ENCODE measurements around the gene DDHD1.

The DDHD1 gene

GRCh38 chr14:53010193-53011040 is 142.7 kb downstream of the DDHD1 start:
- H3K9ac ChIP-seq (ENCODE audit: low read depth, low read length): no peak overlapping the region
- H3K4me3 ChIP-seq (ENCODE audit: low read depth in 1 of 2, low read length in 2 of 2): no peak overlapping the region
- no peaks in the 10 kb centered on the region for H3K4me1 ChIP-seq (ENCODE audit: insufficient read depth, low read length)
- TF ChIP-seq, protein P1, sequence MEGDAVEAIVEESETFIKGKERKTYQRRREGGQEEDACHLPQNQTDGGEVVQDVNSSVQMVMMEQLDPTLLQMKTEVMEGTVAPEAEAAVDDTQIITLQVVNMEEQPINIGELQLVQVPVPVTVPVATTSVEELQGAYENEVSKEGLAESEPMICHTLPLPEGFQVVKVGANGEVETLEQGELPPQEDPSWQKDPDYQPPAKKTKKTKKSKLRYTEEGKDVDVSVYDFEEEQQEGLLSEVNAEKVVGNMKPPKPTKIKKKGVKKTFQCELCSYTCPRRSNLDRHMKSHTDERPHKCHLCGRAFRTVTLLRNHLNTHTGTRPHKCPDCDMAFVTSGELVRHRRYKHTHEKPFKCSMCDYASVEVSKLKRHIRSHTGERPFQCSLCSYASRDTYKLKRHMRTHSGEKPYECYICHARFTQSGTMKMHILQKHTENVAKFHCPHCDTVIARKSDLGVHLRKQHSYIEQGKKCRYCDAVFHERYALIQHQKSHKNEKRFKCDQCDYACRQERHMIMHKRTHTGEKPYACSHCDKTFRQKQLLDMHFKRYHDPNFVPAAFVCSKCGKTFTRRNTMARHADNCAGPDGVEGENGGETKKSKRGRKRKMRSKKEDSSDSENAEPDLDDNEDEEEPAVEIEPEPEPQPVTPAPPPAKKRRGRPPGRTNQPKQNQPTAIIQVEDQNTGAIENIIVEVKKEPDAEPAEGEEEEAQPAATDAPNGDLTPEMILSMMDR (IDR thresholded peaks at IDR 0.05; ENCODE audit: borderline replicate concordance, extremely low read depth, low read length, poor library complexity, severe bottlenecking): no peak
- no peak for TF ChIP-seq EZH2 (IDR thresholded peaks at IDR 0.05; ENCODE audit: borderline replicate concordance, low read depth, low read length, severe bottlenecking)
- no peaks in the 10 kb centered on the region for H3K36me3 ChIP-seq (ENCODE audit: insufficient read depth, low read length)
- no peak overlapping the region for H3K4me2 ChIP-seq (ENCODE audit: insufficient read depth, low read length)
- no peaks in the 10 kb centered on the region for H3K9me3 ChIP-seq (ENCODE audit: insufficient read depth, low read length, severe bottlenecking)
- ATAC-seq (ENCODE audit: insufficient read depth, low read depth) (no peak), DNase-seq (no peak)
- no peaks in the 10 kb centered on the region for H3K27me3 ChIP-seq (ENCODE audit: insufficient read depth, low read length, poor library complexity)
- H2AFZ ChIP-seq (ENCODE audit: low read depth, low read length): no peak overlapping the region
- no peaks in the 10 kb centered on the region for H3K79me2 ChIP-seq (ENCODE audit: insufficient read depth, low read length)
- no peaks in the 10 kb centered on the region for H4K20me1 ChIP-seq (ENCODE audit: insufficient read depth, low read length)
- no peak overlapping the region for H3K27ac ChIP-seq (ENCODE audit: low read length)

GRCh38 chr14:53006931-53007562 is 146.1 kb downstream of the DDHD1 start:
- Histone ChIP-seq H3K4me3 (ENCODE audit: low read depth in 1 of 2, low read length in 2 of 2) (no peak overlapping the region), H3K9me3 (ENCODE audit: insufficient read depth, low read length, severe bottlenecking) (no peaks in the 10 kb centered on the region), H3K27ac (ENCODE audit: low read length) (no peak overlapping the region), H3K4me1 (ENCODE audit: insufficient read depth, low read length) (no peaks in the 10 kb centered on the region), H3K79me2 (ENCODE audit: insufficient read depth, low read length) (no peaks in the 10 kb centered on the region), H3K27me3 (ENCODE audit: insufficient read depth, low read length, poor library complexity) (no peaks in the 10 kb centered on the region), H3K9ac (ENCODE audit: low read depth, low read length) (no peak overlapping the region), H3K4me2 (ENCODE audit: insufficient read depth, low read length) (no peak overlapping the region), H2AFZ (ENCODE audit: low read depth, low read length) (no peak overlapping the region), H4K20me1 (ENCODE audit: insufficient read depth, low read length) (no peaks in the 10 kb centered on the region), H3K36me3 (ENCODE audit: insufficient read depth, low read length) (no peaks in the 10 kb centered on the region)
- no peak for TF ChIP-seq EZH2 (IDR thresholded peaks at IDR 0.05; ENCODE audit: borderline replicate concordance, low read depth, low read length, severe bottlenecking)
- TF ChIP-seq, protein P1 (IDR thresholded peaks at IDR 0.05; ENCODE audit: borderline replicate concordance, extremely low read depth, low read length, poor library complexity, severe bottlenecking): no peak
- DNase-seq: no peak
- no peak for ATAC-seq (ENCODE audit: insufficient read depth, low read depth)

DNA sequence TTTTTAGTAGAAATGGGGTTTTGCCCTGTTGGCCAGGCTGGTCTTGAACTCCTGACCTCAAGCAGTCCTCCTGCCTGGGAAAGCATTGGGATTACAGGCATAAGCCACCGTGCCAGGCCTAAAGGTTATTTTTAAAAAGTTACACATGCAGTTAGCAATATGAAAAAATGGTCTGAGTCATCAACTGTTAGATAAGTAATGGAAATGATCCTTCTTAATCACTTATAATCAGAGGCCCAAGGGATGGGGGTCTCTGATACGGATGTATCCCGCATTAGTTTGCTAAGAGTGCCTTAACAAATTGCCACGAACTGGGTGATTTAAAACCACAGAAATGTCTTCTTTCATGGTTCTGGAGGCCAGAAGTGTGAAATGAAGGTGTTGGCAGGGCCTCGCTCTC is 148.1 kb downstream of the DDHD1 start:
- Histone ChIP-seq H3K4me2 (ENCODE audit: insufficient read depth, low read length) (no peak overlapping the region), H3K4me1 (ENCODE audit: insufficient read depth, low read length) (no peaks in the 10 kb centered on the region), H2AFZ (ENCODE audit: low read depth, low read length) (no peak overlapping the region), H3K79me2 (ENCODE audit: insufficient read depth, low read length) (no peaks in the 10 kb centered on the region), H3K4me3 (ENCODE audit: low read depth in 1 of 2, low read length in 2 of 2) (no peak overlapping the region), H3K9ac (ENCODE audit: low read depth, low read length) (no peak overlapping the region), H4K20me1 (ENCODE audit: insufficient read depth, low read length) (no peaks in the 10 kb centered on the region), H3K36me3 (ENCODE audit: insufficient read depth, low read length) (no peaks in the 10 kb centered on the region), H3K27ac (ENCODE audit: low read length) (no peak overlapping the region), H3K27me3 (ENCODE audit: insufficient read depth, low read length, poor library complexity) (no peaks in the 10 kb centered on the region), H3K9me3 (ENCODE audit: insufficient read depth, low read length, severe bottlenecking) (no peaks in the 10 kb centered on the region)
- TF ChIP-seq, protein P1 (IDR thresholded peaks at IDR 0.05; ENCODE audit: borderline replicate concordance, extremely low read depth, low read length, poor library complexity, severe bottlenecking): no peak
- no peak for TF ChIP-seq EZH2 (IDR thresholded peaks at IDR 0.05; ENCODE audit: borderline replicate concordance, low read depth, low read length, severe bottlenecking)
- no peak for ATAC-seq (ENCODE audit: insufficient read depth, low read depth)
- DNase-seq: no peak
